Left colon (tissue), 2 donors: ENCODE measurements around the gene PSG6. TPM values are rescaled to one million over a fixed set of nuclear protein-coding genes. Genes with fewer than 3 reads are reported as not detected.
"Not testable (repeated sequence)": the region's sequence is repeated elsewhere in the genome, so short reads cannot be mapped to it uniquely, and the experiment has no call there.

Experiments
- ATAC-seq: fragments of 200-7000 bp; cut with Tn5 transposase; one replicate; pipeline ENCODE4 v1.9.1; 2020; ENCODE audit warnings: mild to moderate bottlenecking, moderate library complexity
- DNase-seq, 2 donors: peaks; one replicate each; pipeline ENCODE4 v3.0.0-alpha.2; 2020
- intact Hi-C, 2 donors: fragments of 100-400 bp; cut with DNase I in 1 of 2; cut with micrococcal nuclease in 1 of 2; formaldehyde crosslinking; loops; one replicate each; pipeline versions ENCODE4 v1.11.2 to v1.14.0; 2022; cut with DNase I, micrococcal nuclease
- total RNA-seq, 2 donors: library from RNA; stranded (reverse); fragmentation: NEBNext Ultra II Directional; extraction: Animal tissue kit (Norgen Biotek cat#: 25700); gene quantifications; one replicate each; pipeline ENCODE4 v1.2.1, GENCODE V29; 2021
- donor health status: DM: no; HTN: no; CAD: no.
- donor health status: DM: yes; HTN: yes; CAD: no.

Gene PSG6
- total RNA-seq, 2 donors from 2014 or later = not detected

DNA sequence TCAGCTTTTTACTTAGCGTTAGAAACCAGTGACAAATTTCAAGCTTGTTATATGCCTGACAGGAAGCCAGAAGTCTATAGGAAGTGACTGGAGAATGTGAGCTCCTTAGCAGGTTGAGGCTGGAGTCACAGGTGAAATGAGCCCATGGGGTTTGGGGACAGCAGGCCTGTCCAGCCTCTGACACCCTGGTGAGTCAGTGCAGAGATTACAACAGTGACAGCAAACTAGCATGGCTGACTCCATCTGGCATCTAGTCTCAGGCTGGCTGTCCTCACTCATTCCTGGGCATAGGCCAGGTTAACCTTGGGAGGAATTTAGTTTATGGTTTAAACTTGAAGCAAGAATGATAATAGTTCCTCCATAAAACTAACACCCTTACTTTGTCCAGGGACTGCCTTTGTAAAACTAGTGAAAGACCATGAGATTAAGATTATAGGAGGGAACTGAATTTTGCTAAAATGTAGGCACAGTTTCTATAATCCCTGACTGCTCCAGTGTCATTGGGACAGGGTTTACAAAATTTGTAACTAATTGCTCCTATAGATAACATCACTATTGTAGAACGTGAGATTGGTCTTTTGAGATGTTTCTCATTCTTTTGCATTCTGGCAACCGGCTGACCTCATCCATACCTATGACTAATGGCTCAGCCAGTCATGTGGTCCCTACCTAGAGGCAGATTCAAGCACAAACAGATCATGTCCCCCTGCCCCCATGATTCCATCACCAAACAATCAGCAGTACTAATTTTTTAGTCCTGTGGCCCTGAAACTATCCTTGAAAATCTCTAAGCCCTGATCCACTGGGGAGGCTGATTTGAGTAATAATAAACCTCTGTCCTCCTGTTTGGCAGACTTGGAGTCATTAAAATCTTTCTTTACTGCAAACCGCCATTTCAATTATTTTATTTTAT, 42.5 kb downstream of the PSG6 start:
- DNase-seq, ATAC-seq, intact Hi-C loops: not testable (repeated sequence)

DNA sequence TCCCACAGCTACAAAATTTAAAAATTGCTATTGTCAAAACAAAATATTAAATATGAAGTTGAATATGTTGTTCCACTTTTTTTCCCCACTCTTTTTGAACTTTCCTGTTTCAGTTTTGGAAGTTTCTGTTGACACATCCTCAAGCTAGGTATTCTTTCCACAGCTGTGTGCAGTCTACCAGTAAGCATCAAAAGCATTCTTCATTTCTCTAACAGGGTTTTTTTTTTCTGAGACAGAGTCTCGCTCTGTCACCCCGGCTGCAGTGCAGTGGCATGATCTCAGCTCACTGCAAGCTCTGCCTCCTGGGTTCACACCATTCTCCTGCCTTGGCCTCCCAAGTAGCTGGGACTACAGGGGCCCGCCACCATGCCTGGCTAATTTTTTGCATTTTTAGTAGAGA, 43.6 kb downstream of the PSG6 start:
- DNase-seq, ATAC-seq, intact Hi-C loops: not testable (repeated sequence)

DNA sequence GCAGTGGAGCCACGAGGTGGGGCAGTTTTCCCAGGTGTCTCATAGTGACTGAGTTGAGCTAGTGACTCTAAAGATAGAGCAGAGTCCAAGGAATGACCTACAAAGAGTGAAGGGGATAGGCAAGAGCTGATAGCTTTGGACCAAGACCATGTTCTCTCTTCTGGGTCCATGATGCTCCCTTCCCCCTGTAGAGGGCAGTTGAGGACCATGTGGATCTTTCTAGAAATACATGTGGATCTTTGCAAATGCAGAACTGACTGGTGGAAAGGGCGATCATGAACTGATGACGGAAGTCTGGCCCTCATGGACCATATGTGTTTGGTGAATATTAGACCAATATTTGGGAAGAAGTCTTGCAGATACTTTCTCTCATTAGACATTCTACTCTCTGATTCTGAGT, 45.1 kb downstream of the PSG6 start:
- DNase-seq (no peak), ATAC-seq (no peak)
- intact Hi-C loops = no loop called here

DNA sequence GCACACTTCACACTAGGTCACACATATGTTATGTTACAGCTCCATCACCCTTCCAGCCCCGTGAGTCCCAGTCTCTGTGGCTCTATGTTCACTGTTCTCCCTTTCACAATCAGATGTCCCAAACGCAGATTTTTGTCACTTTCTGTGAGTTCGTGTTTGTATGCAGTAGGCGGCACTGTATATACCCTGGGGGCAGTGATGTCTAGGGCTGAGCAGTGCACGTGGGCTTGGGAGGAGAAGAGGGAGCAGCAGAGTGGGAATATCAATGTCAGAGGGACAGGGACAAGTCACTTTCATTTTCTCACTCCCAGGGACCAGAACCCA, 60.2 kb downstream of the PSG6 start:
- ATAC-seq = no peak
- DNase-seq = no peak
- intact Hi-C loops = no loop called here

DNA sequence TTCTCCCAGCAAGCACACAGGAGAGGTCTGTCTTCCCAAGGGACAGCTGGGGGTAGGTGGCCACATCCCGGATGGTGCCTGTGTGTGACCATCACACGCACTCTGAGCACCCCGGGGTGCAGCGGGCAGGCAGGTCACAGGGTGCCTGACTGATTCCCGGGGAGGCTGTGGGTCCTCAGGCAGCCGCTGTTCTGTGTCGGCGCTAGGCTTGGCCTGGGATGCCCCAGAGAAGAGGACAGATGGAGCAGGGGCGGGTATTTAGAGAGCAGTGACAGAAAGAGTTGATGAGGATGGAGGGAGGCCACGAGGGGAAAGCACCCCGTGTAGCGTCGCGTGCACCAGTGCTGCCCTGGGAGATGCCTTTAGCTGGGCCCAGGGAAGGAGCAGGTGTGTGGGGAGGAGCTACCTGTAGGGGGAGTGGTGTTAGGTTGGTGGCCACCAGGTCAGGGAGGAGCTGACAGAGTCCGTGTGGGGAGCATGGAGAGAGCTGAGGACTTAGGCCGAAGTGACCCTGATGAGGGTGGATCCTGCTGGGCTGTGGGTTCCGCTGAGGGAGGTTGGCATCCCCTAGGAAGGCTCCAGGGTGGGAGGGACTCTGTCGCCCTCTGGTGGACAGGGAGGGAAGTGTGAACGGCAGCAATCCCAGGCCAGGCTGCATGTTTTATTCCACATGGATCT, 60.7 kb downstream of the PSG6 start:
- DNase-seq, intact Hi-C loops, ATAC-seq: not testable (repeated sequence)

DNA sequence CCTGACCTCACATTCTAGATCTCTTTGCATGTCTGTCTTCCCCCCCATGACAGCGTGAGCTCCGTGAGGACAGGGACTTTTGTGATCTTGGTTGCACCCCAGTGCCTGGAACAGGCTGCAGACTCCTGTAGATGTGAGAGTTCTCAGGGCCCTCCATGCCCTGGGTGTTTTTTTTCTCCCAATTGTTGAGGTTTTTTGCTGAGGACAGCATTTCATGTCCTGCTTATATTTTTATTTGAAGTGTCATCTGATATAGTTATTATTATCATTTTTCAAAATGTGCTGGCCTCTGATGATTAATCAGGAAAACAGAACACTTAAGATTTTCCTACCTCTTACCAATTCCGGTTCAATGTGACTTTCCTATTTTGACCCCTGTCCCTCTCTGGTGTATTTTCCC, 62.9 kb downstream of the PSG6 start:
- DNase-seq, intact Hi-C loops, ATAC-seq: not testable (repeated sequence)

DNA sequence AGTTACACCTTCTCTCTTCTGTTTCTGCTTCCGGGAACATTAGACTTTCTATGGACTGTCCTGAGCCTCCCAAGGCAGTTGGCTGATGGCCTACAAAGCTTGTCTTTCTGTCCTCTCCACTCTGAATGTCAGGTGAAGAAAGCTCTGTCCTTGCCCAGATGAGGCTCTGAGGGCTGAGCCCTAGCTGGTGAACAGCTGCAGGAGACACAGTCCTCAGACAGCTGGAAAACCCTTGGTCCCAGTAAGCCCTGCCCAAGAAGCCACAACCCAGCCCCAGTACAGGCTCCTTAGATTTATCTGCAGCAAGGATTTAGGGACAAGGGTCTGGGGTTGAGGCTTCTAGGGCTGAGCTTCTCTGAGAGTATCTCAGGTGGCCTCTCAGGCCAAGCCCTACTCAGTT, 64.5 kb downstream of the PSG6 start:
- ATAC-seq, DNase-seq, intact Hi-C loops: not testable (repeated sequence)

DNA sequence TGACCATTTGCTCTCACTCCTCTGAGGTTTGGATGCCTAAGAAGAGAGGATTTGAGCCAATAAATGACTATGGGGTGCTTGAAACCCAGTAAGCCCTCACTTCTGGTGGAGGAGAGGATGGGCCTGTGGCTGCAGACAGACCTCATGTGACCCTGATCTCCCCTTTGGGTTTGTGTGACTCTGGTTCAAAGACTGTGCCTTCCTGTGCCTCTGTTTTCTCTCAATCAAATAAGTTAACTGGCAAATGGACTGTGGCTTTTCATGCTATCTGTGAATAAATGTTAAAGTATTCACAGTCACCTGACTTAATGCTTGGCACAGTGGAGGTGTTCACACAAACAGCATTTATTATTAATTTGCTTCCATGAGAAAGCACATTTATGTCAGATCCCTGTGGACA, 64.9 kb downstream of the PSG6 start:
- intact Hi-C loops, ATAC-seq, DNase-seq: not testable (repeated sequence)

Other genes starting within 250 kb of the PSG6 start
- not detected for gene PSG3, start 177.4 kb downstream of the PSG6 start, total RNA-seq
- not detected for gene PSG8, start 152.2 kb downstream of the PSG6 start, total RNA-seq
- gene PSG1, start 38.2 kb downstream of the PSG6 start, total RNA-seq = not detected
- not detected for gene PSG7, start 19.3 kb upstream of the PSG6 start, total RNA-seq
- not detected for gene PSG11, start 108.6 kb upstream of the PSG6 start, total RNA-seq
- not detected for gene PSG2, start 164.8 kb upstream of the PSG6 start, total RNA-seq